Heart right ventricle (tissue), 16 donors: ENCODE measurements around the gene HMG20B. TPM values are rescaled to one million over a fixed set of nuclear protein-coding genes. Genes with fewer than 3 reads are reported as not detected.
A peak's percentile ranks its signal among the peaks of the same experiment; 100 is the strongest.
"Not testable (repeated sequence)": the region's sequence is repeated elsewhere in the genome, so short reads cannot be mapped to it uniquely, and the experiment has no call there.

Experiments
- ATAC-seq, 8 donors: fragments of 200-7000 bp; cut with Tn5 transposase; one replicate each; pipeline ENCODE4 v1.9.1; 2020; ENCODE audit warnings: mild to moderate bottlenecking in 8 of 8, moderate library complexity in 8 of 8, moderate number of reproducible peaks in 1 of 8
- DNase-seq, 2 donors: peaks; one replicate each; pipeline ENCODE4 v3.0.0-alpha.2; 2020
- H3K27ac ChIP-seq, 10 donors: fragments of 200-600 bp; sonication (generic) in 2 of 10; one replicate each; pipeline versions ENCODE4 v1.5.0 to v1.8.0; 2020 to 2022; ENCODE audit warnings: mild to moderate bottlenecking in 3 of 10
- H3K27me3 ChIP-seq, 7 donors: fragments of 200-600 bp; one replicate each; pipeline ENCODE4 v1.8.0; 2021 to 2022; ENCODE audit warnings: mild to moderate bottlenecking in 2 of 7
- H3K36me3 ChIP-seq, 9 donors: fragments of 200-600 bp; sonication (generic) in 1 of 9; one replicate each; pipeline versions ENCODE4 v1.5.0 to v1.8.0; 2020 to 2022; ENCODE audit warnings: mild to moderate bottlenecking in 2 of 9
- H3K4me1 ChIP-seq, 9 donors: fragments of 200-600 bp; sonication (generic) in 1 of 9; one replicate each; pipeline versions ENCODE4 v1.5.0 to v1.8.0; 2020 to 2022; ENCODE audit warnings: mild to moderate bottlenecking in 4 of 9
- H3K4me3 ChIP-seq, 10 donors: fragments of 200-600 bp; sonication (generic) in 2 of 10; one replicate each; pipeline versions ENCODE4 v1.5.0 to v1.8.0; 2020 to 2022; ENCODE audit warnings: mild to moderate bottlenecking in 7 of 10, moderate library complexity in 2 of 10
- H3K9me3 ChIP-seq, 11 donors: fragments of 200-600 bp in 10 of 11; sonication (generic) in 2 of 11; one replicate each; pipeline versions ENCODE4 v1.5.0 to v1.8.0; 2013 to 2022; ENCODE audit warnings: mild to moderate bottlenecking in 2 of 11, control low read depth in 1 of 11, moderate library complexity in 1 of 11
- CTCF ChIP-seq, 9 donors: fragments of 200-600 bp; sonication (generic) in 2 of 9; IDR thresholded peaks; one replicate each; pipeline versions ENCODE4 v1.5.0 to v1.8.0; 2021 to 2022; ENCODE audit warnings: antibody characterized with exemption in 9 of 9, mild to moderate bottlenecking in 5 of 9, moderate library complexity in 1 of 9
- WGBS, 2 donors: extraction: QIAGEN DNeasy Blood & Tissue Kit; methylation state at CpG; one replicate each; pipeline ENCODE4 v1.1.7; 2013; ENCODE audit warnings: inconsistent platforms in 1 of 2; 5-methylcytosine and 5-hydroxymethylcytosine counted together
- intact Hi-C, 10 donors: fragments of 100-400 bp; cut with DNase I; formaldehyde crosslinking; loops; one replicate each; pipeline versions ENCODE4 v1.11.1 to v1.14.2; 2022
- polyA plus RNA-seq, 2 donors: library from polyadenylated mRNA; stranded (reverse); fragments of 200-250 nt; gene quantifications; one replicate each; pipeline ENCODE4 v1.2.3, GENCODE V29; 2013
- total RNA-seq, 10 donors: library from RNA; stranded (reverse); fragmentation: NEBNext Ultra II Directional in 3 of 10; extraction: Animal tissue kit (Norgen Biotek cat#: 25700) in 3 of 10; gene quantifications; one replicate each; pipeline versions ENCODE4 v1.2.1 to v1.2.4, GENCODE V29; 2021 to 2023
- donor health status: Arrhythmogenic right ventricular cardiomyopathy.
- donor health status: ischemic (EF 13 %, LVEDD 7.1; RV severe dilation, severe dysfunction).
- donor health status: healthy with polysubstance abuse.
- donor health status: DM: no; HTN: yes; CAD: no.
- donor health status: DM: no; HTN: no; CAD: no.
- donor health status: ischemic (EF 25% LVEDD 6.9; RV normal size, moderate dysfunction).
- donor health status: ischemic (EF 25% LVEDD 5.7; RV mildly dilated, moderate dysfunction).
- donor health status: healthy.
- donor health status: DM: yes; HTN: yes; CAD: no.
- donor health status: Ischemic cardiomyopathy.
- donor health status: ischemic (EF 35%, LVEDD 5.7; RV mildly dilated, moderate dysfunction).
- donor health status: nonischemic (EF 11% LVEDD 7.7; RV severe dilation, severe dysfunction).
- donor health status: DM: yes; HTN: yes; CAD: no.
- donor health status: PGD.
- donor health status: ischemic (EF 29% LVEDD 5.4; RV normal size, mild dysfunction).
- donor health status: nonischemic (EF 23%, LVEDD 6.1; RV moderate dilation, normal function).

The HMG20B gene
- total and polyA plus RNA-seq, 12 donors, result 19.5 to 73.3 (median 32.0) TPM

DNA sequence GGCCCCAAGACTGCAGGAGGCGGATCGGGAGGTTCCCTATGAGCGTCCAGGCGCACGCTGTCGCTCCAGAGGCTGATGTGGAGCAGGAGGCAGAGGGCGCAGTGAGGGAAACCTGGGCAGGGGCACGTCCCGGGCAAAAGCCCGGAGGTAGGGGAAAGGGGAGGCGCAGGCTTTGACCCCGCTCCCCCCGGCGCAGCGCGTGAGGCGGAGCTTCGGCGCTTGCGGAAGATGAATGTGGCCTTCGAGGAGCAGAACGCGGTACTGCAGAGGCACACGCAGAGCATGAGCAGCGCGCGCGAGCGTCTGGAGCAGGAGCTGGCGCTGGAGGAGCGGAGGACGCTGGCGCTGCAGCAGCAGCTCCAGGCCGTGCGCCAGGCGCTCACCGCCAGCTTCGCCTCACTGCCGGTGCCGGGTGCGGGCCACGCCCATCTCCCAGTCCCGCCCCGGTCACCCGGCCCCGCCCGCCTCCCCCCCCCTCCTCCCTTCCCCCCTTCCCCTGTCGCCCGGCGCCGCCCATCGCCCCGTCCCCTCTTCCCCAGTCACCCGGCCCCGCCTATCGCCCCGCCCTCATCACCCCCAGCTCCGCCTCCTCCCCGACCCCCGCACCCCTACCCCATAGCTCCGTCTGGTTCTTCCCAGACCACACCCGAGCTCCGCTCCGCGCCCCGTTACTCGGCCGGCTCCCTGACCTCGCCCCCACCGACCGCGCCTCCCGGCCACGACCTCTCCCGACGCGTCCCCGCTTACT is 4.1 kb downstream of the HMG20B start:
- DNase-seq, result peak; percentile 40 to 71
- 20 to 52% methylated on average over 51 to 71 of the region's 78 CpGs for WGBS, 2 donors
- Histone ChIP-seq H3K27ac (peak overlapping the region in 2 of 10 donors; percentile 21 to 52), H3K9me3 (no peaks in the 10 kb centered on the region), H3K36me3 (peaks cover 0 to 13% (median 0%) of the 10 kb centered on the region in 9 donors), H3K4me1 (peaks cover 10 to 38% (median 24%) of the 10 kb centered on the region in 9 donors), H3K4me3 (peak overlapping the region in 9 of 10 donors; percentile 7 to 53 (median 37)), H3K27me3 (no peaks in the 10 kb centered on the region)
- ATAC-seq, result peak in 5 of 8 donors; percentile 5 to 16 (median 6)
- no peak for TF ChIP-seq CTCF (IDR thresholded peaks at IDR 0.05)
- intact Hi-C loops, result loop anchor here in 3 of 10 donors (5.0 to 10.0 kb wide), 2 partner anchors 35 to 48 kb away; partner anchors contain the start of gene CACTIN (in 1 of the 3)

DNA sequence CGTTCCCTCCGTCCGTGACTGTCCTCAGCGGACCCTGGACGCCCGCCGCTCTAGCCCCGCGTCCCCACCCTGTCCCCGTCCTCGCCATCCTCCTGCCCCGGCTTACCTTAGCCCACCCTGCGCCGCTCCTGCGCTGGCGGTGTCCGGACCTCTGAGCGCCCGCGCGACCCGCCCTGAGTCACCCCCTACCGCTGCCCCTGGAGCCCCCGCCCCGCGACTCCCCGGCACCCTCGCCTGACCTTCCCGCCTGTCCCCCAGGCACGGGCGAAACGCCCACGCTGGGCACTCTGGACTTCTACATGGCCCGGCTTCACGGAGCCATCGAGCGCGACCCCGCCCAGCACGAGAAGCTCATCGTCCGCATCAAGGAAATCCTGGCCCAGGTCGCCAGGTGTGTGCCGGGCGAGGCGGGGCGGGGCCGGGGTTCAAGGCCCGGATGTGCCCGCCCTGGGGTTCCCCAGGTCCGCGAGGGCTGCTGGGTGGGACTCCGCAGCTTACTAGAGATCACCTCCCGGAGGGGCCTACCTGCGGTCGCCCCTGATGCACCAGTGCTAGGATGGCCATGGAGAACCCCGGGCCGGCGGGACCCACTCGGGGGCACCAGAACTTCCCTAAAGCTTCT is 5.1 kb downstream of the HMG20B start:
- ATAC-seq (no peak), DNase-seq (no peak)
- no peak for TF ChIP-seq CTCF (IDR thresholded peaks at IDR 0.05)
- Histone ChIP-seq H3K27me3 (no peaks in the 10 kb centered on the region), H3K27ac (no peak overlapping the region), H3K36me3 (peaks cover 0 to 13% (median 0%) of the 10 kb centered on the region in 9 donors), H3K9me3 (no peaks in the 10 kb centered on the region), H3K4me1 (peaks cover 10 to 34% (median 21%) of the 10 kb centered on the region in 9 donors), H3K4me3 (no peak overlapping the region)
- intact Hi-C loops, result loop anchor here in 3 of 10 donors (5.0 to 10.0 kb wide), 2 partner anchors 34 to 47 kb away; partner anchors contain the start of gene CACTIN (in 1 of the 3)
- 85 to 89% methylated on average over 60 of the region's 60 CpGs for WGBS, 2 donors

DNA sequence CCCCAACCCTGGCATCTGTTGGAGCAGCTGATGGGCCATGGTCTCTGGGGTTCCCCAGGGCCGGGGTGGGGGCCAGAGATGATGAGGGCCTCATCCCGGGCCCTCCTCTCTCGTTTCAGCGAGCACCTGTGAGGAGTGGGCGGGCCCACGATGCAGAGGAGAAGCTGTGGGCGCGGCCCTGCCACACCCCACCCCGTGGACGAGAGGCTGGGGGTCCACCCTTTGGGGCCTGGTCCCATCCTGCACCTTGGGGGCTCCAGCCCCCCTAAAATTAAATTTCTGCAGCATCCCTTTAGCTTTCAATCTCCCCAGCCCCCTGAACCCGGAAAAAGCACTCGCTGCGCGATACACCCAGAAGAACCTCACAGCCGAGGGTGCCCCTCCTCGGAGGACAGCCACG is 5.6 kb downstream of the HMG20B start:
- TF ChIP-seq CTCF (IDR thresholded peaks at IDR 0.05), result no peak
- H3K27me3 ChIP-seq, result no peaks in the 10 kb centered on the region
- H3K36me3 ChIP-seq, result peaks cover 0 to 13% (median 0%) of the 10 kb centered on the region in 9 donors
- no peak overlapping the region for H3K27ac ChIP-seq
- DNase-seq (no peak), ATAC-seq (no peak)
- 87 to 91% methylated on average over 15 to 17 of the region's 17 CpGs for WGBS, 2 donors
- intact Hi-C loops, result loop anchor here in 3 of 10 donors (5.0 to 10.0 kb wide), 2 partner anchors 34 to 46 kb away; partner anchors contain the start of gene CACTIN (in 1 of the 3)
- H3K4me1 ChIP-seq, result peaks cover 9 to 30% (median 18%) of the 10 kb centered on the region in 9 donors
- H3K4me3 ChIP-seq, result no peak overlapping the region
- no peaks in the 10 kb centered on the region for H3K9me3 ChIP-seq

- Histone ChIP-seq H3K4me1 (peaks cover 4 to 21% (median 11%) of the 10 kb centered on the region in 9 donors), H3K27me3 (peaks cover 4 to 17% (median 13%) of the 10 kb centered on the region in 7 donors), H3K4me3 (no peak overlapping the region), H3K9me3 (no peaks in the 10 kb centered on the region), H3K27ac (peak overlapping the region in 2 of 10 donors; percentile 2 to 6), H3K36me3 (peaks cover 0 to 6% (median 0%) of the 10 kb centered on the region in 9 donors)
- WGBS, 2 donors, result 56 to 59% methylated on average over 11 of the region's 11 CpGs
- no peak for TF ChIP-seq CTCF (IDR thresholded peaks at IDR 0.05)
- DNase-seq (no peak), ATAC-seq (peak in 1 of 8 donors; percentile 34)
- intact Hi-C loops, result loop anchor here in 1 of 10 donors (5.0 kb wide), 1 partner anchor 37 kb away; no protein-coding TSS in a partner anchor
These were observed 7.6 kb downstream of the HMG20B start for GRCh38 chr19:3580156-3580934.

DNA sequence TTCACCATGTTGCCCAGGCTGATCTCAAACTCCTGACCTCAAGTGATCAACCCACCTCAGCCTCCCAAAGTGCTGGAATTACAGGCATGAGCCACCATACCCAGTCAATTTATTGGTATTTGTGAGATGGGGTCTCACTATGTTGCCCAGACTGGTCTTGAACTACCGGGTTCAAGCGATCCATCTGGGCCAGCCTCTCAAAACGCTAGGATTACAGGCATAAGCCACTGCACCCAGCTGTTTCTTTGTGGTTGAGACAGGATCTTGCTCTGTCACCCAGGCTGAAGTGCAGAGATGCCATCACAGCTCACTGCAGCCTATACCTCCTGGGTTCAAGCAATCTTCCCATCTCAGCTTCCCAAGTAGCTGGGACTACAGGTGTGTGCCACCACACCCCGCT is 9.0 kb downstream of the HMG20B start:
- not testable (repeated sequence) for H3K36me3 ChIP-seq, H3K27ac ChIP-seq, H3K9me3 ChIP-seq, H3K4me3 ChIP-seq, DNase-seq, ATAC-seq
- intact Hi-C loops, result loop anchor here in 1 of 10 donors (5.0 kb wide), 1 partner anchor 36 kb away; no protein-coding TSS in a partner anchor
- Histone ChIP-seq H3K27me3 (peaks cover 11 to 32% (median 21%) of the 10 kb centered on the region in 7 donors), H3K4me1 (peaks cover under 1 to 16% (median 8%) of the 10 kb centered on the region in 9 donors)
- WGBS, 2 donors, result 86 to 87% methylated on average over 4 of the region's 4 CpGs
